CD4-positive, alpha-beta T cell (primary cell): Measurements from ENCODE around the gene IGLON5. TPM values are rescaled to one million over a fixed set of nuclear protein-coding genes. Genes with fewer than 3 reads are reported as not detected.

Experiments
- ATAC-seq: fragments of 200-7000 bp; cut with Tn5 transposase; one replicate; pipeline ENCODE4 v1.10.0; 2022; ENCODE audit warnings: mild to moderate bottlenecking; ENCODE audit not compliant: poor library complexity
- CTCF ChIA-PET: fragments of 350-600 bp; sonication (Branson Sonifier 250); formaldehyde crosslinking; loops from one replicate; lab custom pipeline; 2021; ENCODE audit warnings: antibody characterized with exemption, inconsistent platforms; lab: Charles Lee
- POLR2A ChIA-PET: fragments of 350-600 bp; sonication (Branson Sonifier 250); formaldehyde crosslinking; loops from one replicate; lab custom pipeline; 2021; ENCODE audit warnings: antibody characterized with exemption, inconsistent platforms; lab: Charles Lee
- DNase-seq, 14 experiments: peaks; one replicate each; pipeline ENCODE4 v3.0.0-alpha.2; 2013 to 2020; ENCODE audit warnings: mixed read lengths in 2 of 14
- H3K27ac ChIP-seq, 2 donors: one replicate each; pipeline versions ENCODE4 v1.5.1 to v1.7.0; 2013; ENCODE audit warnings: low read length in 2 of 2, low read depth in 1 of 2, mild to moderate bottlenecking in 1 of 2
- H3K27me3 ChIP-seq, 2 experiments: 1 replicate in 1 of 2; 2 replicates in 1 of 2; pipeline versions ENCODE4 v1.6.1 to v1.7.0; 2013; ENCODE audit warnings: low read length in 2 of 2, control low read depth in 1 of 2, mild to moderate bottlenecking in 1 of 2, moderate library complexity in 1 of 2; ENCODE audit not compliant: insufficient read depth in 2 of 2, control insufficient read depth in 1 of 2
- H3K36me3 ChIP-seq: one replicate; pipeline ENCODE4 v1.6.1; 2013; ENCODE audit warnings: low read length, control low read depth; ENCODE audit not compliant: insufficient read depth
- H3K4me1 ChIP-seq: one replicate; pipeline ENCODE4 v1.6.1; 2013; ENCODE audit warnings: low read length, control low read depth; ENCODE audit not compliant: insufficient read depth
- H3K4me3 ChIP-seq: one replicate; pipeline ENCODE4 v1.5.1; 2013; ENCODE audit warnings: mild to moderate bottlenecking, low read length, moderate library complexity
- H3K9me3 ChIP-seq, 2 experiments: 1 replicate in 1 of 2; 2 replicates in 1 of 2; pipeline versions ENCODE4 v1.6.1 to v1.7.0; 2013; ENCODE audit warnings: low read length in 2 of 2, mild to moderate bottlenecking in 2 of 2, control low read depth in 1 of 2, moderate library complexity in 1 of 2; ENCODE audit not compliant: control insufficient read depth in 1 of 2, insufficient read depth in 1 of 2
- H3K27ac Mint-ChIP-seq: one replicate; pipeline ENCODE4 v1.8.0; 2020; ENCODE audit warnings: mixed read lengths
- H3K27me3 Mint-ChIP-seq: one replicate; pipeline ENCODE4 v1.8.0; 2021; ENCODE audit warnings: mixed read lengths
- H3K36me3 Mint-ChIP-seq: one replicate; pipeline ENCODE4 v1.8.0; 2021; ENCODE audit warnings: low read depth, mixed read lengths
- H3K4me1 Mint-ChIP-seq: one replicate; pipeline ENCODE4 v1.8.0; 2021; ENCODE audit warnings: low read depth, mixed read lengths
- H3K4me3 Mint-ChIP-seq: one replicate; pipeline ENCODE4 v1.8.0; 2020; ENCODE audit warnings: mild to moderate bottlenecking, mixed read lengths
- H3K9me3 Mint-ChIP-seq: one replicate; pipeline ENCODE4 v1.8.0; 2020; ENCODE audit warnings: mixed read lengths
- intact Hi-C, 2 experiments: fragments of 100-400 bp; cut with DNase I in 1 of 2; cut with micrococcal nuclease in 1 of 2; formaldehyde crosslinking; loops; one replicate each; pipeline versions ENCODE4 v1.15.1 to v1.9.0; 2023 to 2025; cut with DNase I, micrococcal nuclease
- total RNA-seq, 174 experiments: library from RNA in 2 of 174; stranded (reverse) in 2 of 174; gene quantifications; one replicate each; pipeline ENCODE4 v1.2.3 and lab custom pipeline; 2021 to 2026
- TF ChIP-seq, protein P1 (sequence below): fragments of 200-600 bp; IDR thresholded peaks from one replicate; pipeline ENCODE4 v1.8.0; 2022; ENCODE audit warnings: antibody characterized with exemption, mild to moderate bottlenecking

IGLON5 gene
- total RNA-seq, 2 experiments from 2014 or later: not detected

DNA sequence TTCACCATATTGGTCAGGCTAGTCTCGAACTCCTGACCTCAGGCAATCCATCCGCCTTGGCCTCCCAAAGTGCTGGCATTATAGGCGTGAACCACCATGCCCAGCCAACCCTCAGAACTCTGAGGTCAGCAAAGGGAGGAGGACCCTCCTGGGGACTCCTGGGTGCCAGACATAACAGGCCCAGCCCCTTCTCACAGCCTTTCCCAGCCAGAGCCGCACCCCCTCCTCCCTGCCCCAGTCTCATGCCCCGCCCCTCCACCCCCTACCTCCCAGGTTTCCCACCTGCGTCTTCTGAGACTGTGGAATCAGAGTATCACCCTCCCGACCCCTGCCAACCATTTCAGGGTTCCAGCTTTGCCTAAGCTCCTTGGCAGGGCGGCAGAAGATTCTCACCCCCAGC is 5.2 kb downstream of the IGLON5 start:
- H3K9me3 Mint-ChIP-seq: peaks cover 8% of the 10 kb centered on the region
- TF ChIP-seq, protein P1, sequence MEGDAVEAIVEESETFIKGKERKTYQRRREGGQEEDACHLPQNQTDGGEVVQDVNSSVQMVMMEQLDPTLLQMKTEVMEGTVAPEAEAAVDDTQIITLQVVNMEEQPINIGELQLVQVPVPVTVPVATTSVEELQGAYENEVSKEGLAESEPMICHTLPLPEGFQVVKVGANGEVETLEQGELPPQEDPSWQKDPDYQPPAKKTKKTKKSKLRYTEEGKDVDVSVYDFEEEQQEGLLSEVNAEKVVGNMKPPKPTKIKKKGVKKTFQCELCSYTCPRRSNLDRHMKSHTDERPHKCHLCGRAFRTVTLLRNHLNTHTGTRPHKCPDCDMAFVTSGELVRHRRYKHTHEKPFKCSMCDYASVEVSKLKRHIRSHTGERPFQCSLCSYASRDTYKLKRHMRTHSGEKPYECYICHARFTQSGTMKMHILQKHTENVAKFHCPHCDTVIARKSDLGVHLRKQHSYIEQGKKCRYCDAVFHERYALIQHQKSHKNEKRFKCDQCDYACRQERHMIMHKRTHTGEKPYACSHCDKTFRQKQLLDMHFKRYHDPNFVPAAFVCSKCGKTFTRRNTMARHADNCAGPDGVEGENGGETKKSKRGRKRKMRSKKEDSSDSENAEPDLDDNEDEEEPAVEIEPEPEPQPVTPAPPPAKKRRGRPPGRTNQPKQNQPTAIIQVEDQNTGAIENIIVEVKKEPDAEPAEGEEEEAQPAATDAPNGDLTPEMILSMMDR: no peak
- Histone ChIP-seq H3K36me3 (no peaks in the 10 kb centered on the region), H3K4me1 (no peaks in the 10 kb centered on the region), H3K27me3 (peaks cover 9 to 23% of the 10 kb centered on the region in 2 experiments), H3K4me3 (no peak overlapping the region), H3K9me3 (peaks cover 0 to 4% of the 10 kb centered on the region in 2 experiments), H3K27ac (no peak overlapping the region)
- H3K4me1 Mint-ChIP-seq: no peaks in the 10 kb centered on the region
- no peaks in the 10 kb centered on the region for H3K36me3 Mint-ChIP-seq
- peaks cover 64% of the 10 kb centered on the region for H3K27me3 Mint-ChIP-seq
- DNase-seq (no peak), ATAC-seq (no peak)
- CTCF ChIA-PET: no interaction called here
- intact Hi-C loops: no loop called here
- POLR2A ChIA-PET: no interaction called here
- H3K4me3 Mint-ChIP-seq: no peak overlapping the region
- no peak overlapping the region for H3K27ac Mint-ChIP-seq

GRCh38 chr19:51317376-51317775 is 5.9 kb downstream of the IGLON5 start:
- H3K27me3 Mint-ChIP-seq: peaks cover 61% of the 10 kb centered on the region
- Histone ChIP-seq H3K4me1 (no peaks in the 10 kb centered on the region), H3K27me3 (peaks cover 10 to 19% of the 10 kb centered on the region in 2 experiments), H3K4me3 (no peak overlapping the region), H3K36me3 (no peaks in the 10 kb centered on the region), H3K27ac (no peak overlapping the region), H3K9me3 (peaks cover 0 to 4% of the 10 kb centered on the region in 2 experiments)
- TF ChIP-seq, protein P1: no peak
- no peak overlapping the region for H3K4me3 Mint-ChIP-seq
- ATAC-seq: no peak
- no peaks in the 10 kb centered on the region for H3K36me3 Mint-ChIP-seq
- H3K4me1 Mint-ChIP-seq: no peaks in the 10 kb centered on the region
- DNase-seq: no peak
- ChIA-PET POLR2A (no interaction called here), CTCF (no interaction called here)
- no peak overlapping the region for H3K27ac Mint-ChIP-seq
- intact Hi-C loops: no loop called here
- peaks cover 8% of the 10 kb centered on the region for H3K9me3 Mint-ChIP-seq

DNA sequence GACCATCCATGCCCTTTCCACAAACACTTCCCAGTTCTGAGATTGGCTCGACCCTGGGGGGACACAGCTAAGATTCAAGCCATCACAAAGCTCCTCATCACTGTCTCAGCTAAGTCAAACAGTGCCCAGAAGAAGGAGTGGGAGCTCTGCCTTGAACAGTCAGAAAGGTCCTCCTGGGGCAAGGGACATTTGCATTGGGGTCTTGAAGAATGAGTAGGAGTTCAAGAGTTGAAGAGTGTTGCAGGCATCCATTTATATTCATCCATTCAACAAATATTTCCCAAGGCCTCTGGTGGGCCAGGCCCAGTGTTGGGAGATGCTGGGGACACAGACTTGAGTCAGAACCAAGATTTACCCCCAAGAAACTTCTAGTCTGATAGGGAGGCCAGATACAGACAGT is 6.5 kb downstream of the IGLON5 start:
- ChIA-PET CTCF (no interaction called here), POLR2A (no interaction called here)
- no peaks in the 10 kb centered on the region for H3K4me1 ChIP-seq
- no peak overlapping the region for H3K27ac Mint-ChIP-seq
- ATAC-seq (no peak), DNase-seq (no peak)
- peaks cover 62% of the 10 kb centered on the region for H3K27me3 Mint-ChIP-seq
- H3K4me3 Mint-ChIP-seq: no peak overlapping the region
- H3K36me3 Mint-ChIP-seq: no peaks in the 10 kb centered on the region
- peaks cover 8% of the 10 kb centered on the region for H3K9me3 Mint-ChIP-seq
- no peak overlapping the region for H3K27ac ChIP-seq
- H3K4me3 ChIP-seq: no peak overlapping the region
- peaks cover 0 to 4% of the 10 kb centered on the region in 2 experiments for H3K9me3 ChIP-seq
- TF ChIP-seq, protein P1: no peak
- peaks cover 14% of the 10 kb centered on the region in 2 experiments for H3K27me3 ChIP-seq
- no peaks in the 10 kb centered on the region for H3K36me3 ChIP-seq
- intact Hi-C loops: no loop called here
- no peaks in the 10 kb centered on the region for H3K4me1 Mint-ChIP-seq
